Vagina (tissue), 2 donors: ENCODE data around the gene IRX3. TPM values are rescaled to one million over a fixed set of nuclear protein-coding genes. Genes with fewer than 3 reads are reported as not detected.

ENCODE experiments used
- DNase-seq, 2 donors: peaks; one replicate each; pipeline ENCODE4 v3.0.0-alpha.2; 2017; ENCODE audit errors: extremely low spot score in 2 of 2
- H3K27ac ChIP-seq: fragments of 200-600 bp; sonication (generic); one replicate; pipeline ENCODE4 v1.5.1; 2019
- H3K27me3 ChIP-seq: fragments of 200-600 bp; sonication (generic); one replicate; pipeline ENCODE4 v1.5.1; 2019
- H3K36me3 ChIP-seq, 2 donors: fragments of 200-600 bp; sonication (generic); one replicate each; pipeline ENCODE4 v1.5.1; 2017 to 2019
- H3K4me1 ChIP-seq: fragments of 200-600 bp; sonication (generic); one replicate; pipeline ENCODE4 v1.5.1; 2019
- H3K4me3 ChIP-seq, 2 donors: fragments of 200-600 bp; sonication (generic); 1 replicate in 1 of 2; 2 replicates in 1 of 2; pipeline ENCODE4 v1.5.1; 2016 to 2019
- H3K9me3 ChIP-seq: fragments of 200-600 bp; sonication (generic); one replicate; pipeline ENCODE4 v1.5.1; 2019
- POLR2A ChIP-seq, 2 donors: fragments of 450-650 bp; IDR thresholded peaks; one replicate each; pipeline ENCODE4 v1.6.1; 2017; ENCODE audit warnings: antibody characterized with exemption in 2 of 2, mild to moderate bottlenecking in 2 of 2, moderate library complexity in 2 of 2
- POLR2AphosphoS5 ChIP-seq, 2 donors: sonication (generic); formaldehyde crosslinking; IDR thresholded peaks; one replicate each; pipeline ENCODE4 v1.9.0; 2017; ENCODE audit warnings: antibody characterized with exemption in 2 of 2, mild to moderate bottlenecking in 2 of 2, low read depth in 1 of 2; ENCODE audit not compliant: insufficient read depth in 1 of 2
- intact Hi-C: fragments of 100-400 bp; cut with DNase I; formaldehyde crosslinking; loops from one replicate; pipeline ENCODE4 v1.15.1; 2023
- total RNA-seq: library from RNA; depleted of rRNA; stranded (reverse); fragments of >200 nt; gene quantifications from one replicate; pipeline ENCODE4 v1.2.3, GENCODE V29; 2016
- TF ChIP-seq, protein P1 (sequence below), 3 experiments: fragments of 450-650 bp in 2 of 3; fragments of 200-600 bp in 1 of 3; sonication (generic) in 1 of 3; IDR thresholded peaks; one replicate each; pipeline ENCODE4 v1.5.1; 2017 to 2019; ENCODE audit warnings: antibody characterized with exemption in 3 of 3, mild to moderate bottlenecking in 2 of 3, moderate library complexity in 2 of 3

The IRX3 gene
- total RNA-seq, 1 donor from 2014 or later: 16.5 TPM

DNA sequence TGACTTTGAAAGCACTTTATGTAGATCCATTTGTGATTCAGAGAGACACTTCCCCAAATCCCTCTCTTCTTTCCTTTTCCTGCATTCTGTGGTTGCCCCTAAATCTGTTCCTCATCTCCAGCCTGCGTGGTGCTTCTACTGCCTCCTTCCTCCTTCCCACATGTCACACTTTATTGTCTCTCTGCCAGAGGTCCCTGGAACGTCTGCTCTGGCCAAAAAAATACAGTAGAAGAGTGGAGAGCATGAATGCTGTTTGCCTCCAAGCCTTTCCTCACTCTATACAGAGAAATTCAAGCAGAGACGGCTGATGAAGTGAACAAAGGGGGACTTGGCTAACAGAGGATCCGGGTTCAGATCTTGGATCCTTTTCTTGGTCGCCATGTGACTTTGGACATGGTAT is 22.8 kb upstream of the IRX3 start:
- intact Hi-C loops: no loop called here
- H3K36me3 ChIP-seq: no peaks in the 10 kb centered on the region
- DNase-seq: no peak
- H3K27me3 ChIP-seq: no peaks in the 10 kb centered on the region
- no peaks in the 10 kb centered on the region for H3K4me1 ChIP-seq
- no peak overlapping the region for H3K27ac ChIP-seq
- TF ChIP-seq POLR2AphosphoS5 (IDR thresholded peaks at IDR 0.05; ENCODE audit: insufficient read depth in 1 of 2, low read depth in 1 of 2) (no peak), POLR2A (IDR thresholded peaks at IDR 0.05) (no peak)
- TF ChIP-seq, protein P1, sequence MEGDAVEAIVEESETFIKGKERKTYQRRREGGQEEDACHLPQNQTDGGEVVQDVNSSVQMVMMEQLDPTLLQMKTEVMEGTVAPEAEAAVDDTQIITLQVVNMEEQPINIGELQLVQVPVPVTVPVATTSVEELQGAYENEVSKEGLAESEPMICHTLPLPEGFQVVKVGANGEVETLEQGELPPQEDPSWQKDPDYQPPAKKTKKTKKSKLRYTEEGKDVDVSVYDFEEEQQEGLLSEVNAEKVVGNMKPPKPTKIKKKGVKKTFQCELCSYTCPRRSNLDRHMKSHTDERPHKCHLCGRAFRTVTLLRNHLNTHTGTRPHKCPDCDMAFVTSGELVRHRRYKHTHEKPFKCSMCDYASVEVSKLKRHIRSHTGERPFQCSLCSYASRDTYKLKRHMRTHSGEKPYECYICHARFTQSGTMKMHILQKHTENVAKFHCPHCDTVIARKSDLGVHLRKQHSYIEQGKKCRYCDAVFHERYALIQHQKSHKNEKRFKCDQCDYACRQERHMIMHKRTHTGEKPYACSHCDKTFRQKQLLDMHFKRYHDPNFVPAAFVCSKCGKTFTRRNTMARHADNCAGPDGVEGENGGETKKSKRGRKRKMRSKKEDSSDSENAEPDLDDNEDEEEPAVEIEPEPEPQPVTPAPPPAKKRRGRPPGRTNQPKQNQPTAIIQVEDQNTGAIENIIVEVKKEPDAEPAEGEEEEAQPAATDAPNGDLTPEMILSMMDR (IDR thresholded peaks at IDR 0.05): no peak
- H3K9me3 ChIP-seq: no peaks in the 10 kb centered on the region
- no peak overlapping the region for H3K4me3 ChIP-seq

DNA sequence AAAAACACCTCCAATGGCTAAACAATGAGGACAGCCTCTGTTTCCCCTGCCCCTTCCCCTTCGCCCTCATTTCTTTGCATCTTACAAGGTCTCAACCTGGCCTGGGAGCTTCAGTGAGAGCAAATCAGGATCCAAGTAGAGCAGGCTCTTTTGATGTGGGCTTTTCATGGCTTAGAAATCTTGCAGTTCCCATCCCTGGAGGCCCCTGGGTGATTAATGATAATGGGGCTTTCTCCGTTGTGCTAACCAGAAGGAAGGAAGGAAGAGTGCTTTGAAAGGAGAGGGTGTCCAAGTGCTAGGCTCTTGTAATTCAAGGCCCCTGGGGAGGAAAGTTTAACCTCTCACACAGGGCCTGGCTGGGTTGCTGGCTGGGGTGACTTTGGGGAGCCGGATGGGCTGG is 18.5 kb upstream of the IRX3 start:
- Histone ChIP-seq H3K27me3 (no peaks in the 10 kb centered on the region), H3K9me3 (no peaks in the 10 kb centered on the region), H3K4me1 (no peaks in the 10 kb centered on the region), H3K27ac (no peak overlapping the region), H3K4me3 (no peak overlapping the region), H3K36me3 (no peaks in the 10 kb centered on the region)
- TF ChIP-seq, protein P1 (IDR thresholded peaks at IDR 0.05): no peak
- no peak for TF ChIP-seq POLR2A (IDR thresholded peaks at IDR 0.05)
- no peak for TF ChIP-seq POLR2AphosphoS5 (IDR thresholded peaks at IDR 0.05; ENCODE audit: insufficient read depth in 1 of 2, low read depth in 1 of 2)
- intact Hi-C loops: no loop called here
- DNase-seq: no peak

DNA sequence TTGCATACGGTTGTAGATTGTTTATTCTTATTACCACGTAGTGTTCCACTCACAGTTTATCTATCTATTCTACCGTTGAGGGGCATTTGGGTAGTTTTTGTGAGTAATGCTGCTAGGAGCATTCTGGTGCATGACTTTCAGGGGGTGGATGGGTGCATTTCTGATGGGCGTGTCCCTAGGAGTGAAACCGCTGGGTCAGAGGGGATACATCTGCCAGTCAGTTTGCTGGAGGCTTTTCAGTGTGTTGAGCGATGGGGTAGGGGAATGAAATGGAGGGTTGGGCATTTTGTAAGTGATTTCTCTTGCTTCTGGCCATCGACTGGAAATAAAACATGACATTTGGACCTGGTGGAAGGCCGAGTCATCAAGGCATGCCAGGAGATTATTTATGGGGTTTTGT is 17.0 kb upstream of the IRX3 start:
- no peaks in the 10 kb centered on the region for H3K36me3 ChIP-seq
- H3K27me3 ChIP-seq: peaks cover 6% of the 10 kb centered on the region
- H3K27ac ChIP-seq: no peak overlapping the region
- no peak overlapping the region for H3K4me3 ChIP-seq
- intact Hi-C loops: no loop called here
- no peak for DNase-seq
- TF ChIP-seq, protein P1 (IDR thresholded peaks at IDR 0.05): no peak
- no peaks in the 10 kb centered on the region for H3K4me1 ChIP-seq
- H3K9me3 ChIP-seq: no peaks in the 10 kb centered on the region

DNA sequence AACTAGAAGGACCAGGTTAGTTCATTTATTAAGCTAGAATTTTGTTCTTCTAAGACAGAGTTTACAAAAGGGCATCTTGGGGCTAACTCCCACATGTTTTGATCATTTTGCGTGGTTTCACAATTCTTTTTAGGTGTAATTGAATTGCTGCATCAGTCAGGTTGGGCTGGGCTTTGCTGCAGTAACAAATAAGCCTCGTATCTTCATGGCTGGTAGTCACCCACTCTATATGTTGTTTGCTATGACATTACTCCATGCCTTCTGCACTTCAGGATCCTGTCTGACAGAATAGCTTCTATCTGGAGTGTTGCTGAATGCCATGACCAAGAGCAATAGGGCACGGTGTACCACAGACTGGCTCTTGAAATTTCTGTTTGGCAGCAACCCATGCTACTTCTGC is 10.6 kb upstream of the IRX3 start:
- no peaks in the 10 kb centered on the region for H3K36me3 ChIP-seq
- no peaks in the 10 kb centered on the region for H3K4me1 ChIP-seq
- no peaks in the 10 kb centered on the region for H3K9me3 ChIP-seq
- H3K4me3 ChIP-seq: no peak overlapping the region
- no peak for TF ChIP-seq POLR2A (IDR thresholded peaks at IDR 0.05)
- no peak for TF ChIP-seq POLR2AphosphoS5 (IDR thresholded peaks at IDR 0.05; ENCODE audit: insufficient read depth in 1 of 2, low read depth in 1 of 2)
- TF ChIP-seq, protein P1 (IDR thresholded peaks at IDR 0.05): no peak
- no peak for DNase-seq
- no peak overlapping the region for H3K27ac ChIP-seq
- peaks cover 6% of the 10 kb centered on the region for H3K27me3 ChIP-seq
- intact Hi-C loops: no loop called here

DNA sequence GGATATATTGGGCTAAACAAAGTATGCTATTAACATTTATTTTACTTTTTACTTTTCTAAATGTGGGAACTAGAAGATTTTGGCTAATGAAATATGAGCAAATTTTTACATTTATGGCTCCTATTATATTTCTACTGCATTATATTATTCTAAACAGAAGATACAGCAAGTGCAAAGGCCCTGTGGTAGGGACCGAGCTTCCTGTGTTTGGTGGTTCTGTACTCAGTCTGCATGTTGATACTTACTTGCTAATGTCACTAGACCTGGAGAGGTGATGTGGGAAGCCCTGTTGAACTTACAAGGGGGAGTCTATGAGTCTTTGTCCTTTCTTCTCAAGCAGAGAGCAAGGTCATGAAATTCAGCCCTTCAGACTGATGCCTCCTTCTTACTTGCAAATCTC is 10.0 kb upstream of the IRX3 start:
- Histone ChIP-seq H3K36me3 (no peaks in the 10 kb centered on the region), H3K9me3 (no peaks in the 10 kb centered on the region), H3K4me1 (no peaks in the 10 kb centered on the region), H3K27me3 (peaks cover 7% of the 10 kb centered on the region), H3K4me3 (no peak overlapping the region), H3K27ac (no peak overlapping the region)
- no peak for DNase-seq
- intact Hi-C loops: no loop called here
- TF ChIP-seq, protein P1 (IDR thresholded peaks at IDR 0.05): no peak
- no peak for TF ChIP-seq POLR2AphosphoS5 (IDR thresholded peaks at IDR 0.05; ENCODE audit: insufficient read depth in 1 of 2, low read depth in 1 of 2)
- TF ChIP-seq POLR2A (IDR thresholded peaks at IDR 0.05): no peak
